Left lung (tissue), 10 donors: ENCODE data around the gene RTP3. TPM values are rescaled to one million over a fixed set of nuclear protein-coding genes. Genes with fewer than 3 reads are reported as not detected.

Source experiments
- ATAC-seq: fragments of 200-7000 bp; cut with Tn5 transposase; one replicate; pipeline ENCODE4 v1.9.1; 2020; ENCODE audit warnings: moderate library complexity
- DNase-seq, 4 donors: peaks; one replicate each; pipeline ENCODE4 v3.0.0-alpha.2; 2013 to 2020
- H3K27ac ChIP-seq, 2 donors: fragments of 200-600 bp; sonication (generic) in 1 of 2; one replicate each; pipeline versions ENCODE4 v1.5.0 to v1.8.0; 2020 to 2021
- H3K27me3 ChIP-seq, 2 donors: fragments of 200-600 bp; sonication (generic) in 1 of 2; one replicate each; pipeline versions ENCODE4 v1.5.0 to v1.8.0; 2020 to 2021
- H3K36me3 ChIP-seq, 2 donors: fragments of 200-600 bp; sonication (generic) in 1 of 2; one replicate each; pipeline versions ENCODE4 v1.5.0 to v1.8.0; 2020 to 2021
- H3K4me1 ChIP-seq, 2 donors: fragments of 200-600 bp; one replicate each; pipeline ENCODE4 v1.8.0; 2021
- H3K4me3 ChIP-seq, 2 donors: fragments of 200-600 bp; sonication (generic) in 1 of 2; one replicate each; pipeline versions ENCODE4 v1.5.0 to v1.8.0; 2020 to 2021; ENCODE audit warnings: mild to moderate bottlenecking in 1 of 2
- H3K9me3 ChIP-seq, 2 donors: fragments of 200-600 bp; sonication (generic) in 1 of 2; one replicate each; pipeline versions ENCODE4 v1.5.0 to v1.8.0; 2020 to 2021
- intact Hi-C, 2 donors: fragments of 100-400 bp; cut with DNase I; formaldehyde crosslinking; loops; one replicate each; pipeline versions ENCODE4 v1.11.2 to v1.14.2; 2022
- polyA plus RNA-seq, 6 donors: library from polyadenylated mRNA; unstranded; fragments of 120-200 nt; gene quantifications; one replicate each; pipeline ENCODE4 v1.2.1, GENCODE V29; 2013; ENCODE audit not compliant: insufficient read length in 6 of 6
- total RNA-seq, 2 donors: library from RNA; stranded (reverse); fragmentation: NEBNext Ultra II Directional; extraction: Animal tissue kit (Norgen Biotek cat#: 25700); gene quantifications; one replicate each; pipeline ENCODE4 v1.2.1, GENCODE V29; 2021
- TF ChIP-seq, protein P1 (sequence below), 2 donors: fragments of 200-600 bp; sonication (generic) in 1 of 2; IDR thresholded peaks; one replicate each; pipeline versions ENCODE4 v1.5.0 to v1.8.0; 2021; ENCODE audit warnings: antibody characterized with exemption in 2 of 2
- donor health status: DM: no; HTN: yes; CAD: no.
- donor health status: DM: no; HTN: no; CAD: no.

The RTP3 gene
- total and polyA plus RNA-seq, 8 donors: 0.13 TPM; not detected in 7

DNA sequence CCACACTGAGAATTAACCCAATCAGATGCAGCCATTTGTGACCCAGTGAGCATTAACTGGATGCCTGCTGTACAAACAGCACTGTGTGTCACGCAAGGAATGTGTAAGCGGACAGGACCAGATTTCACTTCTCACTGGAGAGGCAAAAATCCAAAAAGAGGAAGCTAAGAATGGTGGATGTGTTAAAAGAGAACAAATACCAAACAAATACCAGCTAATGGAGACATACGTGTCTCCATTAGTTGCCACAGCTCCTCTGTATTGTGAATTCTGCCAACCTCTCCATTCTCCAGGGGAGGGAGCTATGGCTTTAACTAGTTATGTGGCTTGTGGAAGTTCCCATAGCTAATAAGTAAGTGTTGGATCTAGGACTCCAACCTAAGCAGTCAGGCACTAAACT, 35.7 kb upstream of the RTP3 start:
- no peak overlapping the region for H3K4me3 ChIP-seq
- no peaks in the 10 kb centered on the region for H3K9me3 ChIP-seq
- DNase-seq: no peak
- H3K27me3 ChIP-seq: peaks cover 12 to 25% of the 10 kb centered on the region in 2 donors
- ATAC-seq: peak; percentile 12
- H3K4me1 ChIP-seq: peaks cover 0 to 49% of the 10 kb centered on the region in 2 donors
- H3K27ac ChIP-seq: peak overlapping the region in 1 of 2 donors; percentile 81
- intact Hi-C loops: no loop called here
- H3K36me3 ChIP-seq: no peaks in the 10 kb centered on the region
- TF ChIP-seq, protein P1, sequence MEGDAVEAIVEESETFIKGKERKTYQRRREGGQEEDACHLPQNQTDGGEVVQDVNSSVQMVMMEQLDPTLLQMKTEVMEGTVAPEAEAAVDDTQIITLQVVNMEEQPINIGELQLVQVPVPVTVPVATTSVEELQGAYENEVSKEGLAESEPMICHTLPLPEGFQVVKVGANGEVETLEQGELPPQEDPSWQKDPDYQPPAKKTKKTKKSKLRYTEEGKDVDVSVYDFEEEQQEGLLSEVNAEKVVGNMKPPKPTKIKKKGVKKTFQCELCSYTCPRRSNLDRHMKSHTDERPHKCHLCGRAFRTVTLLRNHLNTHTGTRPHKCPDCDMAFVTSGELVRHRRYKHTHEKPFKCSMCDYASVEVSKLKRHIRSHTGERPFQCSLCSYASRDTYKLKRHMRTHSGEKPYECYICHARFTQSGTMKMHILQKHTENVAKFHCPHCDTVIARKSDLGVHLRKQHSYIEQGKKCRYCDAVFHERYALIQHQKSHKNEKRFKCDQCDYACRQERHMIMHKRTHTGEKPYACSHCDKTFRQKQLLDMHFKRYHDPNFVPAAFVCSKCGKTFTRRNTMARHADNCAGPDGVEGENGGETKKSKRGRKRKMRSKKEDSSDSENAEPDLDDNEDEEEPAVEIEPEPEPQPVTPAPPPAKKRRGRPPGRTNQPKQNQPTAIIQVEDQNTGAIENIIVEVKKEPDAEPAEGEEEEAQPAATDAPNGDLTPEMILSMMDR (IDR thresholded peaks at IDR 0.05): no peak

DNA sequence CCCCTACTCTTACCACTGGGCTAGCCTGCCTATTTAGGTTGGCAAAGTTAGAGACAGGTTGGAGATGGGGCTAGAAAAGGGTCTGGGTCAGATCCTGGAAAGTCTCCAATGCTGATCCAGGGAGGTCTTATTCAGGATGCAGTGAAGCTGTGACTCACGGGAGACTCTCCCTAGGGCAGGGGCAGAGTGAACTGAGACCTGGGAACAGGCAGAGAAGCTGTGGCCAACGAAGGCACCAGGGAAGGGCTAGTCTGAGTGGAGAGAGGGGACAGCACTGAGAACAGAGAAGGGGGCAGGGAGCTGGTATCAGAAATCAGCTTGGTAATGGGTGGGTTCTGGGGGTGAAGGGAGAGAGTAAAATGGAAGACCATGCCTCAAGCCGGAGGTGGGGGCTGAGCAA, 35.3 kb upstream of the RTP3 start:
- Histone ChIP-seq H3K4me1 (peaks cover 0 to 49% of the 10 kb centered on the region in 2 donors), H3K4me3 (no peak overlapping the region)
- ATAC-seq: no peak

DNA sequence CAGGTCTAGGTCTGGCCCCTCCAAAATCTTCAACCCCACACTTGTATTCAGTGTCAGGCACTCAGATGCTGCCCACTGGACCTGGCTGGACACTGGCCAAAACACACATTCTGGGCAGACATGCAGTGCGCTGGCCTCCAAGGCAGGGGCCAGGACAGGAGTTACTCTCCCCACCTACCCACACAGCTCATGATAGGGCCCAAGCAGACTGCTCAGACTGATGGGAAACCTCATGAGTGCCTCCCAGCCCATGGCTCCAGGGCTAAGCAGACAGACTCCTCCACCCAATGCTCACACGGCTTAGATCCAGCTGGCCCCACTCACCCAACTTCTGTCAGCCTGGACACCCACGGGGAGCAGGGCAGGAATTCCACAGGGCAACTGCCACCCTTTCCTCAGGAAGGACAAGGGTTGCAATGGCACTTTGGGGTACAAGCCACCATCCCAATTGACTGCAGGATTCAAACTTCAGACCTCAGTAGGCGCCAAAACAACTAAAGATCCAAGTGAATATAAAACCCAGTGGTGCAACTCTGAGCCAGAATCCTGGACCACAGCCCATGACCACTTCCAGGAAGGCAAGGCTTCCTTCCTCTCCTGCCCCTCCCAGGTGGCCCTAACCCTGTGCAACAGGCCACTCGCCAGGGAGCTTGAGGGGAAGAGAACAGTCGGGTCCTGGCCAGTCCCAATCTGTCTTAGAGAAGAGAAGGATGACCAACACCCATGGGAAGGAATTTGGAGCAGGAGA, 34.5 kb upstream of the RTP3 start:
- Histone ChIP-seq H3K27ac (peak overlapping the region in 1 of 2 donors; percentile 81), H3K9me3 (no peaks in the 10 kb centered on the region), H3K36me3 (no peaks in the 10 kb centered on the region), H3K4me3 (no peak overlapping the region), H3K27me3 (peaks cover 12 to 25% of the 10 kb centered on the region in 2 donors), H3K4me1 (peaks cover 0 to 49% of the 10 kb centered on the region in 2 donors)
- TF ChIP-seq, protein P1 (IDR thresholded peaks at IDR 0.05): no peak
- intact Hi-C loops: no loop called here
- DNase-seq (no peak), ATAC-seq (peak; percentile 13)

More for the DNA sequence above, 35.3 kb upstream of the RTP3 start:
- peak overlapping the region in 1 of 2 donors; percentile 81 for H3K27ac ChIP-seq
- TF ChIP-seq, protein P1 (IDR thresholded peaks at IDR 0.05): no peak
- no peaks in the 10 kb centered on the region for H3K9me3 ChIP-seq
- intact Hi-C loops: no loop called here
- no peak for DNase-seq
- H3K36me3 ChIP-seq: no peaks in the 10 kb centered on the region
- H3K27me3 ChIP-seq: peaks cover 12 to 25% of the 10 kb centered on the region in 2 donors

DNA sequence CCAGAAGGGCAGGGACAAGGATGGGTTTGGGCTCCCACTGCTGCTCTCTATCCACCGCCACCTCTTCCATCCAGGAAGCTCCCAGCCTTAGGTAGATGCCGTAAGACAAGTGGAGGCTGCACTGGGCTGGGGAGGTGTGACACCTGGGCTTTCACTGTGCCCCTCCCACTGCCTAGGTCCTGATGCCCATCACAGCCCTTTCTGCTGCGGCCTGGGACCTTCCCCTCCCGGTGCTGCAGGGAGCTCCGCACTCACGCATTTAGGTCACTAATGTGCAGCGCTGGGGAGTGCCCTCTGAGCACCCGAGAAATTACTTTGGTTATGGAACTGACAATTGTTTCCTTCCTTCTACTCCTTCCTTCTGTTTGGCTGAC, 33.9 kb upstream of the RTP3 start:
- intact Hi-C loops: no loop called here
- Histone ChIP-seq H3K27me3 (peaks cover 12 to 25% of the 10 kb centered on the region in 2 donors), H3K36me3 (no peaks in the 10 kb centered on the region), H3K27ac (peak overlapping the region in 1 of 2 donors; percentile 81), H3K4me3 (no peak overlapping the region), H3K4me1 (peaks cover 0 to 49% of the 10 kb centered on the region in 2 donors), H3K9me3 (no peaks in the 10 kb centered on the region)
- ATAC-seq: no peak
- TF ChIP-seq, protein P1 (IDR thresholded peaks at IDR 0.05): no peak
- no peak for DNase-seq

DNA sequence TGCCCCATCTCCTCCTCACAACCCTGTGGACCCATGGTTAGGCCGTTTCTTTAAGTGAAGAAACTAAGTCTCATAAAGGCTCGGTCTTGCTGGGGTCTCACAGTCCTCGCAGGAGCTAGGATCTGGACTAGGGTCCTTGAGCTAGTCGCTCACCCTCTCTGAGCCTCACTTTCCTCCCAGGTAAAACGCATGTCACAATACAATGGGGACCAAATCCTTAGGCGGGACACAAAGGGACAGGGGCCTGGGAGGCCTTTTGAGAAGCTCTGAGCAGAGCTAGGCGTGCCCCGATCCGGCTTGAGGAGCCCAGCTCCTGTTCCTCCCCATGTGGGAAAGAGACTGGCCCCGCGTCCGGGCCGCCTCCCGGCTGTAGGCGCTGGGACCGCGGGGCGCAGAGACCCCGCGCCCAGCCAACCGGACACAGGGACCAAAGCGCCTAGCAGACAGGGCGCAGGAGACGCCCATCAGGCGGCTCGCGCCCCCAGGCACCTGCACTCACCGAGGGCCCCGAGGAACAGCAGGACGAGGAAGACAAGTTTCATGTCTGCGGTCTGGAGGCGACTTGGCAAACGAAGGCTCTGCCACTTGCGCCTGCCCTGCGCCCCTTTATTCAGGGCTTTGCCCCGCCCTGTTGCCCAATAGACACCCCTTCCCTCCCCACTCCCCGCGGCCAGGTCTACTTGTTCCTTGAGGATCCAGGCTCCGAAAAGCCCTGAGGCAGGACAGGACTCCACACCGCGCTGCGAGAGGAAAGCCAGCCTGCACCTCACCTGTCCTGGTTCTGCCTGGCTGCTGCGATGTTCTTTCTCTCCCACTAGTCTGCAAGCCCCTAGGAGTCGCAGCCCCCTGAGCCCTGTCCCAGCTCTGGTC, 33.2 kb upstream of the RTP3 start, which contains the start of gene LTF:
Gene LTF, minus strand, starts transcription at position 580 of the 870 bp plus-strand sequence. Its CDS starts 38 bp downstream, at position 542.
- no peaks in the 10 kb centered on the region for H3K9me3 ChIP-seq
- peaks cover 12 to 25% of the 10 kb centered on the region in 2 donors for H3K27me3 ChIP-seq
- TF ChIP-seq, protein P1 (IDR thresholded peaks at IDR 0.05): no peak
- H3K27ac ChIP-seq: peak within 1 kb of the TSS in 1 of 2 donors; percentile 81
- ATAC-seq (no peak), DNase-seq (peak in 1 of 4 donors; percentile 83)
- no peaks in the 10 kb centered on the region for H3K36me3 ChIP-seq
- intact Hi-C loops: no loop called here
- H3K4me1 ChIP-seq: peaks cover 0 to 52% of the 10 kb centered on the region in 2 donors
- H3K4me3 ChIP-seq: peak within 1 kb of the TSS in 1 of 2 donors; percentile 16
